Measurements from ENCODE around the gene SLC30A9. TPM values are rescaled to one million over a fixed set of nuclear protein-coding genes. Genes with fewer than 3 reads are reported as not detected.

Gene SLC30A9
- polyA plus RNA-seq, 1 experiment = 37.9 TPM

DNA sequence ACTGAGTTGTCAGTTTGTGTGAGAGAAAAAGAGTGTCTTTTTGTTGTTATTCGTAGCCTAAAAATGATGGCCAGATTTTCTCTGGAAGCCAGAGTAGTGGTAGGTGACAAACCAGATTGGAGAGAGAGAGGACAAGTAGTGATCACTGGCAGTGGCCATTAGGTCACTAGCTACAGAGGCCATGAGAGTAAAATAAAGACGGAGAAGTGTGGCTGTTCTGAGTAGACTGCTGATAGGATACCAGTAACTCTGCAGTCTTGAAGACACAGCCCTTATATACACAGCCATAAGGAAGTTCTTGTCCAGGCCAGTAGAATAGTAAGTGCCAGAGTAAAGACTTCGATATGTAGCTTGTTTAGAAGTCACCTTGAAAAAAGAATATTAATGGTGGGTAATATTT lies 7.7 kb downstream of the SLC30A9 start:
- no peaks in the 10 kb centered on the region for H3K36me3 ChIP-seq (ENCODE audit: control insufficient read depth, insufficient read depth, low read length)
- TF ChIP-seq, protein P1, sequence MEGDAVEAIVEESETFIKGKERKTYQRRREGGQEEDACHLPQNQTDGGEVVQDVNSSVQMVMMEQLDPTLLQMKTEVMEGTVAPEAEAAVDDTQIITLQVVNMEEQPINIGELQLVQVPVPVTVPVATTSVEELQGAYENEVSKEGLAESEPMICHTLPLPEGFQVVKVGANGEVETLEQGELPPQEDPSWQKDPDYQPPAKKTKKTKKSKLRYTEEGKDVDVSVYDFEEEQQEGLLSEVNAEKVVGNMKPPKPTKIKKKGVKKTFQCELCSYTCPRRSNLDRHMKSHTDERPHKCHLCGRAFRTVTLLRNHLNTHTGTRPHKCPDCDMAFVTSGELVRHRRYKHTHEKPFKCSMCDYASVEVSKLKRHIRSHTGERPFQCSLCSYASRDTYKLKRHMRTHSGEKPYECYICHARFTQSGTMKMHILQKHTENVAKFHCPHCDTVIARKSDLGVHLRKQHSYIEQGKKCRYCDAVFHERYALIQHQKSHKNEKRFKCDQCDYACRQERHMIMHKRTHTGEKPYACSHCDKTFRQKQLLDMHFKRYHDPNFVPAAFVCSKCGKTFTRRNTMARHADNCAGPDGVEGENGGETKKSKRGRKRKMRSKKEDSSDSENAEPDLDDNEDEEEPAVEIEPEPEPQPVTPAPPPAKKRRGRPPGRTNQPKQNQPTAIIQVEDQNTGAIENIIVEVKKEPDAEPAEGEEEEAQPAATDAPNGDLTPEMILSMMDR (IDR thresholded peaks at IDR 0.05; ENCODE audit: insufficient read depth, low read depth, low read length) = no peak
- no peak for DNase-seq (ENCODE audit: low read depth)
- POLR2A ChIA-PET = no interaction called here
- no peaks in the 10 kb centered on the region for H3K27me3 ChIP-seq (ENCODE audit: control insufficient read depth, insufficient read depth, low read length)
- CTCF ChIA-PET = no interaction called here
- H3K4me3 ChIP-seq (ENCODE audit: low read depth, low read length) = no peak overlapping the region

DNA sequence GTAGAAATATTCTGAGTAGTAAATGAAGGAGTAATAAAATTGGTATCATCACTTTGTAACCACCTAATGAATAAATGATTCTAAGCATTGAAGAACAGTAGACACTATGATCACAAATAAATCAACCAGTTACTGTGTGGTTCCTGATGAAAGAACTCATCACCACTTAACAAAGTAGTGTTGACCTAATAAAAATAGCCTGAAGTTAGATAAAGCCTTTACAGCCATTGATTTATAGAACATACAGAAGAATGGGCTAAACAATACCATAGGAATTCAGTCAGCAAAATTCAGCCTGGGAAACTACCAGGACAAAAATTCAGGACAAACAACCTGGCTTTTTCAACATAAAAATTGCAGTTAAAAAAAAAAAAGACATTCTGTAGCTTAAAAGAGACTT lies 9.0 kb downstream of the SLC30A9 start:
- no peaks in the 10 kb centered on the region for H3K27me3 ChIP-seq (ENCODE audit: control insufficient read depth, insufficient read depth, low read length)
- no peaks in the 10 kb centered on the region for H3K36me3 ChIP-seq (ENCODE audit: control insufficient read depth, insufficient read depth, low read length)
- DNase-seq (ENCODE audit: low read depth) = no peak
- TF ChIP-seq, protein P1 (IDR thresholded peaks at IDR 0.05; ENCODE audit: insufficient read depth, low read depth, low read length) = no peak
- H3K4me3 ChIP-seq (ENCODE audit: low read depth, low read length) = no peak overlapping the region
- ChIA-PET POLR2A (no interaction called here), CTCF (no interaction called here)

DNA sequence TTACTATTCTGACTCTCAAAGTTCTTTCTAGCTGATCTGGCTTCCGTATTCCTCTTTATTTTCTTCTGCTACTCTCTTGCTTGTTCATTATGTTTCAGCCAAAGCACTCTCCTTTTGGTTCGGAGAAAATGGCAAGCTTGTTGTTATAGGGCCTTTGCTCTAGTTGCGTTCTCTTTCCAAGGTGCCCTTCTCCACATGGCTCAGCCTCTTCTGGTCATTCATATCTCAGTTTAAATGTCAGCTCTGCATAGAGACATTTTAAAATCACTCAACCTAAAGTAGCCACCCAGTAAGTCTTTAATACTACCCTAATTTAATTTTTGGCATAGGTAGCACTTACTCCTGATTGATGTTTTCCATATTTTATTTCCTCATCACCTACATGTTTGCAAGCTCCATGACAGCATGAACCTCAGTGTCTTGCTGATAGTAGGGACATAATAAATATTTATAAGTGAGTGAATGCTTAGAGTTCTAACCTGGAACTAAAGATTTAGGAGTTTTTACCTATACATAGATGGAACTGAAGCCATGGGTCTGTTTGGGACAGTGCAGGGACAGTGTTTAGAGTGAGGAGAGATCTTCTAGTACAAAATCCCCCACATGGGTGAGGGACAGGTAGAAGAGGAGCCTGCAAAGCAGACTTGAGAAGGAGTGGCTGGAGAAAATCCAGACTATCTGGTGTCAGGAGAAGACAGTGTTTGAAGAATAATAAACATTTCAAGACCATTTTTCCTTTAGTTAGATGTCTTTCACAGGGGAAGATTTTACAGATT lies 17.9 kb downstream of the SLC30A9 start:
- Histone ChIP-seq H3K4me3 (ENCODE audit: low read depth, low read length) (no peak overlapping the region), H3K36me3 (ENCODE audit: control insufficient read depth, insufficient read depth, low read length) (no peaks in the 10 kb centered on the region), H3K27me3 (ENCODE audit: control insufficient read depth, insufficient read depth, low read length) (no peaks in the 10 kb centered on the region)
- CTCF ChIA-PET = no interaction called here
- POLR2A ChIA-PET = no interaction called here
- TF ChIP-seq, protein P1 (IDR thresholded peaks at IDR 0.05; ENCODE audit: insufficient read depth, low read depth, low read length) = no peak
- DNase-seq (ENCODE audit: low read depth) = no peak

DNA sequence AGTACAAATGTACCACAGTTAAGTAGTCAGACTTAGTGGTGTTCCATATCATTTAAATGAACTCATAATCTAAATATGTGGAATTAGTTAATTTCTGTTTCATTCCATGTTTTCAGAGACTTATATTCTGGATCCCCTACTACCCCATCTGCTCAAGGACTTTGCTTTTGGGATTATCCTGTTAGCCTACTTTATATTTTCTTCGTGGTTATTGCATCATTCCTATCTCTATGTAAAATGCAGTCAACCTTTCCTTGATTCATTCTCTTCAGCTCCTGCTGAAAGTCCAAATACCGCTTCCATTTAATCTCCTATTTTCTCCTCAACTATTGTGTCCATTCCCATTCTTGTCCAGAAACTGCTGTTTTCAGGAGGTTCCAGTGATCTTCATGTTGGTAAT lies 25.1 kb downstream of the SLC30A9 start:
- POLR2A ChIA-PET = no interaction called here
- no peak for DNase-seq (ENCODE audit: low read depth)
- Histone ChIP-seq H3K4me3 (ENCODE audit: low read depth, low read length) (no peak overlapping the region), H3K27me3 (ENCODE audit: control insufficient read depth, insufficient read depth, low read length) (no peaks in the 10 kb centered on the region), H3K36me3 (ENCODE audit: control insufficient read depth, insufficient read depth, low read length) (no peaks in the 10 kb centered on the region)
- CTCF ChIA-PET = interaction anchor here (0.7 kb wide), 1 partner anchor 618 kb away, joined by 3 read pairs; no protein-coding TSS in a partner anchor
- TF ChIP-seq, protein P1 (IDR thresholded peaks at IDR 0.05; ENCODE audit: insufficient read depth, low read depth, low read length) = no peak

DNA sequence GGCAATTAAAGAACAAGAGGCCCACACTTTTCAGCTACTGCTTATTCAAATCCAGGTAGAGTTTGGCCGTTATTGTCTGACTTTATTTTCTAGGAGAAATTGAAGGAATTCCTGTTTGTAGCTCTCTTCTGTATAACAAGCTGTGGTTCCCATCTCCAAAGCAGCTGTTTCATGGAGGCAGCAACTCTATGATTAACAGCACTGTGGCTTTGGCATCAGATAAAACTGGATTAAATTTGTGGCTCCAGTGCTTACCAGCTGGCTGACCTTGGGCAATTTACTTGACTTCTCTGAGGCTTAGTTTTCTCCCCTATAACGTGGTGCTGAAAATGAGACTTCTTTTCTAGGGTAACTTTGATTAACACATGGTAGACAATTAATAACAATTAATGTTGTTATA lies 28.1 kb downstream of the SLC30A9 start:
- Histone ChIP-seq H3K4me3 (ENCODE audit: low read depth, low read length) (no peak overlapping the region), H3K36me3 (ENCODE audit: control insufficient read depth, insufficient read depth, low read length) (no peaks in the 10 kb centered on the region), H3K27me3 (ENCODE audit: control insufficient read depth, insufficient read depth, low read length) (no peaks in the 10 kb centered on the region)
- POLR2A ChIA-PET = no interaction called here
- TF ChIP-seq, protein P1 (IDR thresholded peaks at IDR 0.05; ENCODE audit: insufficient read depth, low read depth, low read length) = no peak
- CTCF ChIA-PET = interaction anchor here (0.6 to 1.4 kb wide), 2 partner anchors 9 to 1502 kb away, joined by 3 read pairs; no protein-coding TSS in a partner anchor
- DNase-seq (ENCODE audit: low read depth) = no peak

All from BJ (cell line).